ENCODE results near the gene TNIK. TPM values are rescaled to one million over a fixed set of nuclear protein-coding genes. Genes with fewer than 3 reads are reported as not detected.

Gene TNIK
- total and polyA plus RNA-seq, 2 of the 13 experiments (the other 11 are each of a cell fraction or from before 2014, with no cell fraction given): 0.15 to 0.22 TPM

DNA sequence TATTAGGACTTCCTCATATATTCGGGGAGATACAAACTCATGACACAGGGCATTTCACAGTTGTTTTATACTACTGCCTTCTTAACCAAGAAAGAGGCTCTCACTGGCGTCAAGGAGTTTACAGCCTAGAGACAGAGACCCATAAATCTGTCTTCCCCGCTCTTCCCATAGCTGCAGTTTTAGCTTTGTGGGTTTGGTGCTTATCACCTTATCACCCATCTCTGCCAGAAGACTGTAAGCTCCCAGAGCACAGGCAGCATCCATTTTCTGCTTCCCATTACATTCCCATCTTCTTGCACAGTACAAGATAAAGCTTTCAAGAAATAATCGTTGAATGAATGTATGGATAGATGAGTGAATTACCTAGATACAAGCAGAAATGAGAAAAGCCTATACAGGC, 144.3 kb downstream of the TNIK start:
- in situ Hi-C loops (cut with HindIII; ENCODE audit: extremely low pct_ligation_motif_present, low pct_unique_long_range_greater_than_20kb) (no loop called here), intact Hi-C loops (cut with micrococcal nuclease; ENCODE audit: unreplicated experiment) (no loop called here)
- no peak for ATAC-seq
- Histone ChIP-seq H3K9ac (ENCODE audit: insufficient read depth, low read depth, low read length) (no peak overlapping the region), H3K79me2 (ENCODE audit: insufficient read depth, low read length) (no peaks in the 10 kb centered on the region), H2AFZ (ENCODE audit: low read length) (no peak overlapping the region), H3K4me1 (ENCODE audit: insufficient read depth, low read length) (no peaks in the 10 kb centered on the region), H3K4me3 (replicated peaks in 1 of 3; ENCODE audit: insufficient read depth in 1 of 3, low read depth in 2 of 3, low read length in 3 of 3) (no peak overlapping the region), H3K4me2 (ENCODE audit: low read depth, low read length) (no peak overlapping the region), H3K27me3 (ENCODE audit: control insufficient read depth in 1 of 2, insufficient read depth in 2 of 2, low read length in 2 of 2) (no peaks in the 10 kb centered on the region), H3K27ac (ENCODE audit: extremely low read length, insufficient read depth, low read length) (no peak overlapping the region), H3K9me3 (ENCODE audit: low read length) (no peaks in the 10 kb centered on the region), H4K20me1 (ENCODE audit: insufficient read depth, low read length) (no peaks in the 10 kb centered on the region), H3K36me3 (replicated peaks in 1 of 2; ENCODE audit: control insufficient read depth in 1 of 2, insufficient read depth in 2 of 2, low read length in 2 of 2) (no peaks in the 10 kb centered on the region)
- no peak for FAIRE-seq
- BruUV-seq (replicated peaks): no TSS peak
- ChIA-PET CTCF (ENCODE audit: low intra/inter-chr PET ratio, low total read pairs) (no interaction called here), POLR2A (no interaction called here)
- TF ChIP-seq CENPX (CRISPR knock-in tag; IDR thresholded peaks at IDR 0.05) (no peak), KDM6A (CRISPR knock-in tag; IDR thresholded peaks at IDR 0.05; ENCODE audit: low read depth) (no peak), SP2 (CRISPR knock-in tag; IDR thresholded peaks at IDR 0.05) (no peak), ZNF883 (CRISPR knock-in tag; IDR thresholded peaks at IDR 0.05; ENCODE audit: not compliant biosample characterization) (no peak), NKX3-1 (CRISPR knock-in tag; IDR thresholded peaks at IDR 0.05) (no peak), ZSCAN9 (CRISPR knock-in tag; IDR thresholded peaks at IDR 0.05; ENCODE audit: borderline replicate concordance) (no peak), ZNF720 (CRISPR knock-in tag; IDR thresholded peaks at IDR 0.05) (no peak), ONECUT2 (CRISPR knock-in tag; IDR thresholded peaks at IDR 0.05) (no peak), EZH2 (conservative IDR thresholded peaks at IDR 0.05; ENCODE audit: low read depth, low read length) (no peak), CBFB (CRISPR knock-in tag; IDR thresholded peaks at IDR 0.05) (no peak), JDP2 (CRISPR knock-in tag; IDR thresholded peaks at IDR 0.05; ENCODE audit: borderline replicate concordance) (no peak), ZMYM2 (CRISPR knock-in tag; IDR thresholded peaks at IDR 0.05) (no peak), HDAC2 (CRISPR knock-in tag; IDR thresholded peaks at IDR 0.05) (no peak), ARNT (IDR thresholded peaks at IDR 0.05) (no peak), ZNF607 (CRISPR knock-in tag; IDR thresholded peaks at IDR 0.05; ENCODE audit: borderline replicate concordance) (no peak)
- TF ChIP-seq, protein P1, sequence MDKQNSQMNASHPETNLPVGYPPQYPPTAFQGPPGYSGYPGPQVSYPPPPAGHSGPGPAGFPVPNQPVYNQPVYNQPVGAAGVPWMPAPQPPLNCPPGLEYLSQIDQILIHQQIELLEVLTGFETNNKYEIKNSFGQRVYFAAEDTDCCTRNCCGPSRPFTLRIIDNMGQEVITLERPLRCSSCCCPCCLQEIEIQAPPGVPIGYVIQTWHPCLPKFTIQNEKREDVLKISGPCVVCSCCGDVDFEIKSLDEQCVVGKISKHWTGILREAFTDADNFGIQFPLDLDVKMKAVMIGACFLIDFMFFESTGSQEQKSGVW (CRISPR knock-in tag; IDR thresholded peaks at IDR 0.05; ENCODE audit: borderline replicate concordance): no peak
- TF ChIP-seq, protein P2, sequence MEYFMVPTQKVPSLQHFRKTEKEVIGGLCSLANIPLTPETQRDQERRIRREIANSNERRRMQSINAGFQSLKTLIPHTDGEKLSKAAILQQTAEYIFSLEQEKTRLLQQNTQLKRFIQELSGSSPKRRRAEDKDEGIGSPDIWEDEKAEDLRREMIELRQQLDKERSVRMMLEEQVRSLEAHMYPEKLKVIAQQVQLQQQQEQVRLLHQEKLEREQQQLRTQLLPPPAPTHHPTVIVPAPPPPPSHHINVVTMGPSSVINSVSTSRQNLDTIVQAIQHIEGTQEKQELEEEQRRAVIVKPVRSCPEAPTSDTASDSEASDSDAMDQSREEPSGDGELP (IDR thresholded peaks at IDR 0.05; ENCODE audit: borderline replicate concordance, low read depth): no peak
- TF ChIP-seq, protein P3, sequence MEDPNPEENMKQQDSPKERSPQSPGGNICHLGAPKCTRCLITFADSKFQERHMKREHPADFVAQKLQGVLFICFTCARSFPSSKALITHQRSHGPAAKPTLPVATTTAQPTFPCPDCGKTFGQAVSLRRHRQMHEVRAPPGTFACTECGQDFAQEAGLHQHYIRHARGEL (CRISPR knock-in tag; IDR thresholded peaks at IDR 0.05): no peak
- TF ChIP-seq, protein P4, sequence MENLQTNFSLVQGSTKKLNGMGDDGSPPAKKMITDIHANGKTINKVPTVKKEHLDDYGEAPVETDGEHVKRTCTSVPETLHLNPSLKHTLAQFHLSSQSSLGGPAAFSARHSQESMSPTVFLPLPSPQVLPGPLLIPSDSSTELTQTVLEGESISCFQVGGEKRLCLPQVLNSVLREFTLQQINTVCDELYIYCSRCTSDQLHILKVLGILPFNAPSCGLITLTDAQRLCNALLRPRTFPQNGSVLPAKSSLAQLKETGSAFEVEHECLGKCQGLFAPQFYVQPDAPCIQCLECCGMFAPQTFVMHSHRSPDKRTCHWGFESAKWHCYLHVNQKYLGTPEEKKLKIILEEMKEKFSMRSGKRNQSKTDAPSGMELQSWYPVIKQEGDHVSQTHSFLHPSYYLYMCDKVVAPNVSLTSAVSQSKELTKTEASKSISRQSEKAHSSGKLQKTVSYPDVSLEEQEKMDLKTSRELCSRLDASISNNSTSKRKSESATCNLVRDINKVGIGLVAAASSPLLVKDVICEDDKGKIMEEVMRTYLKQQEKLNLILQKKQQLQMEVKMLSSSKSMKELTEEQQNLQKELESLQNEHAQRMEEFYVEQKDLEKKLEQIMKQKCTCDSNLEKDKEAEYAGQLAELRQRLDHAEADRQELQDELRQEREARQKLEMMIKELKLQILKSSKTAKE (CRISPR knock-in tag; IDR thresholded peaks at IDR 0.05; ENCODE audit: borderline replicate concordance): no peak
- no peak for DNase-seq (ENCODE audit: low spot score)
- WGBS (ENCODE audit: low lambda C conversion rate): 72% methylated on average over 4 of the region's 4 CpGs

Data from HepG2 (cell line).